ENCODE results near the gene FLRT1.
"Not testable (repeated sequence)": the region's sequence is repeated elsewhere in the genome, so short reads cannot be mapped to it uniquely, and the experiment has no call there.

Gene FLRT1

GRCh38 chr11:64043545-64043944 is 7.8 kb downstream of the FLRT1 start:
- in situ Hi-C loops (cut with MboI; ENCODE audit: low sequenced_read_pairs) = no loop called here

GRCh38 chr11:64044730-64045393 is 9.1 kb downstream of the FLRT1 start:
- in situ Hi-C loops (cut with MboI; ENCODE audit: low sequenced_read_pairs) = no loop called here

GRCh38 chr11:64045700-64046099 is 10.0 kb downstream of the FLRT1 start:
- in situ Hi-C loops (cut with MboI; ENCODE audit: low sequenced_read_pairs) = no loop called here

- in situ Hi-C loops (cut with MboI; ENCODE audit: low sequenced_read_pairs) = not testable (repeated sequence)
Measured at GRCh38 chr11:64047373-64047772, 11.6 kb downstream of the FLRT1 start.

GRCh38 chr11:64048042-64048854 is 12.5 kb downstream of the FLRT1 start:
- in situ Hi-C loops (cut with MboI; ENCODE audit: low sequenced_read_pairs) = no loop called here

GRCh38 chr11:64049509-64049908 is 13.8 kb downstream of the FLRT1 start:
- in situ Hi-C loops (cut with MboI; ENCODE audit: low sequenced_read_pairs) = no loop called here

- in situ Hi-C loops (cut with MboI; ENCODE audit: low sequenced_read_pairs) = no loop called here
Measured at GRCh38 chr11:64051297-64051696, 15.6 kb downstream of the FLRT1 start.

GRCh38 chr11:64052436-64052835 is 16.7 kb downstream of the FLRT1 start:
- in situ Hi-C loops (cut with MboI; ENCODE audit: low sequenced_read_pairs) = no loop called here

- in situ Hi-C loops (cut with MboI; ENCODE audit: low sequenced_read_pairs) = no loop called here
Measured at GRCh38 chr11:64052938-64053622, 17.3 kb downstream of the FLRT1 start.

- in situ Hi-C loops (cut with MboI; ENCODE audit: low sequenced_read_pairs) = no loop called here
Measured at GRCh38 chr11:64053699-64054098, 18.0 kb downstream of the FLRT1 start.

- in situ Hi-C loops (cut with MboI; ENCODE audit: low sequenced_read_pairs) = no loop called here
Measured at GRCh38 chr11:64055077-64055476, 19.3 kb downstream of the FLRT1 start.

- in situ Hi-C loops (cut with MboI; ENCODE audit: low sequenced_read_pairs) = no loop called here
Measured at GRCh38 chr11:64056213-64056785, 20.6 kb downstream of the FLRT1 start.

GRCh38 chr11:64056861-64057260 is 21.1 kb downstream of the FLRT1 start:
- in situ Hi-C loops (cut with MboI; ENCODE audit: low sequenced_read_pairs) = no loop called here

GRCh38 chr11:64057890-64058289 is 22.2 kb downstream of the FLRT1 start:
- in situ Hi-C loops (cut with MboI; ENCODE audit: low sequenced_read_pairs) = no loop called here

- in situ Hi-C loops (cut with MboI; ENCODE audit: low sequenced_read_pairs) = no loop called here
Measured at GRCh38 chr11:64058494-64058893, 22.8 kb downstream of the FLRT1 start.

- in situ Hi-C loops (cut with MboI; ENCODE audit: low sequenced_read_pairs) = no loop called here
Measured at GRCh38 chr11:64059339-64060140, 23.8 kb downstream of the FLRT1 start.

GRCh38 chr11:64060263-64060860 is 24.6 kb downstream of the FLRT1 start:
- in situ Hi-C loops (cut with MboI; ENCODE audit: low sequenced_read_pairs) = no loop called here

- in situ Hi-C loops (cut with MboI; ENCODE audit: low sequenced_read_pairs) = no loop called here
Measured at GRCh38 chr11:64060861-64061444, 25.2 kb downstream of the FLRT1 start.

GRCh38 chr11:64062185-64063039 is 26.7 kb downstream of the FLRT1 start:
- in situ Hi-C loops (cut with MboI; ENCODE audit: low sequenced_read_pairs) = no loop called here
